NCI-H1436 treated with DMSO at 0.1 percent for 48 hours (cell line): Measurements from ENCODE around the gene NBAS.

Experiments
- DNase-seq: peaks from one replicate; lab custom pipeline; 2025; lab: John Stamatoyannopoulos, UW

The NBAS gene

DNA sequence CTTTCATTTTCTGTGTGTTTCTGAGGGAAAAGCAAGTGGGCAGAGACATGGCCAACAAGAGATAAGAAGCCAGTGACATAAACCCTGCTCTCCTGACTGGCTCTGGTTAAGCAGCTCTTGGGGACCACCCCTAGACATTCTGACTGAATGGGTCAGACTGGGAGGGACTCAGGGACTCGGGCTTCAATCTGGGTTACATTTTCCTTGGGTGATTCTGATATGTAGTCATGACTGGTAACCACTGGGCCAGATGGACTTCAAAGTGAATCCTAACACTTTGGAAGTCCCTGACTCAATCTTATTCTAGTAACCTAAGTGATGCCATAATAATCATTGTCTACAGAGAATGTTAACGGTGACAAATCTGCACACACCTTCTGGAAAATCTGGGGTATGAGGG, 397.8 kb downstream of the NBAS start:
- DNase-seq = no peak

DNA sequence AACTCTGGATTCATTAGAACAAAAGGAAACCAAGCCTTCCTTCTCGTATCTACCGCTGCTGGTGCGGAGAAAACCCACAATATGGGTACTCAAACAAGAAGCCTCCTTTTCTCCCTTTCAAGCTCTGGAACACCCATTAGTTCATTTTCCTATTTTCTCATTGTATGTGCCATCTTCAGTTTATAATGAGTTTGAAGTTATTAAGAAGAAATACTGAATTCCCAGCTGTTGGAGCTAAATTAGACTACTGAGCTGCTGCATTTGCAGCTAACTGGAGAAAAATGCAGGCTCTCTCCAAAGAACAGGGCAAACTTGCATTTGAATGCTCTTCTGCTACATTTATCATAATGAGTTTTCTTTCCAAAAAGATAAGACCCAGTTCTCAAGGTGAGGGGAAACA, 398.5 kb downstream of the NBAS start:
- DNase-seq = no peak

- DNase-seq = no peak
Observed at GRCh38 chr2:15160201-15160991, 400.7 kb downstream of the NBAS start.

- DNase-seq = no peak
Observed at GRCh38 chr2:15159751-15160177, 401.4 kb downstream of the NBAS start.

GRCh38 chr2:15159206-15159605, 401.9 kb downstream of the NBAS start:
- DNase-seq = no peak

DNA sequence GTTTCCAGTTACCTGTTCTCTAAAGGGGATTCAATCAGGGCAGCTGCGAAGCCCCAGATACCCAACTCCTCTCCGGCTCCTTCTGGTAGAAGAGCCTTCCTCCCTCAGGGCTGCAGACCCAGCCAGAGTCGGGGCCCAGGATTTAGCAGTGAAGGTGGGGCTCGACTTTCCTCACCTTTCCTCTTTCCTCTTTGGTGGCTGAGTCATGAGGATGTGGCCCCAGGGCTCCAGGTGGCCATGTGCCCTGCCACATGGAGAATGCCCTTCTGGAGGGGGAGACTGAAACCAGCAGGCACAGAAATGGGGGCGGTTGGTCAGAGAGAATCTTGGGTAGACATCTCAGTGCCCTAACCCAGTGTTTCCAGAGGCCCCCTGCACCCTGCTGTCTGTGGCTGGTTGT, 402.6 kb downstream of the NBAS start:
- DNase-seq = no peak

DNA sequence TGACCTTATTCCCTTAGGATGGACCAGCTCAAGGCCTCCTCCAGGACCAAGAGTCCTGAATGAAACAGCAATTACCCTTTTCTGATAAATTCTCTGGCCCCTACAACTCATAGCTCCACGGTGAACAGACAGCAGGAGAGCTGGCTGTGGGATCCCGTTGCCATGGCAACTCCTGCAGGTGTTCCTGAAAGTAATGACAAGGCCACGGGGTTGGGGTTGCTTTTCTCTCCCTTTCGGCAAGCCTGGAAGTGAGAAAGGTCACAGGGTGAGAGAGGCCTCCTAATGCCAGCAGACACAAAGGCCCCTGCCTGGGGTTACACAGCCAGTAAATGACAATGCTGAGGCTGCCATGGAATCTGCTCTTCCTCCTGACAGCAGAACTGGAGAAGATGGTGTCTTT, 403.0 kb downstream of the NBAS start:
- DNase-seq = no peak

- no peak for DNase-seq
Observed at GRCh38 chr2:15155959-15156574, 405.1 kb downstream of the NBAS start.

DNA sequence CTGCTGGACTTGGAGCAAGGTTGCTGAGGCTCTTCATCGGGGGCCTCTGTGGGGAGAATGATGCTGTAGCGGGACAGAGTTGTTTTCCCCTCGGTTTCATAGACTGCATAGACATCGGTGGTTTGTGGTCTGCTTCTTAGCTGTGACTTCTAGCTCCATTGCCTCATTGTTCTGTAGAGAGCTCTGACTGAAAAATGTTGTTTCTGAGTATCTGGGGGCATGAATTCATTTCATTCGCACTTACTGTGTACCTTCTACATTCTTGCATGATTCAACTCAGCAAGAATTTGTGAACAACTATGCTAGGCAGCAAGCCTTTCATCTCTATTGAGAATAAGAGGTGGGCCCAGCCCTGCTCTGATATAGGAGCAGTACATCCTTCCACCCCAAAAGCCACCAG, 406.8 kb downstream of the NBAS start:
- DNase-seq = no peak

GRCh38 chr2:15152382-15152781, 408.8 kb downstream of the NBAS start:
- DNase-seq = no peak

DNA sequence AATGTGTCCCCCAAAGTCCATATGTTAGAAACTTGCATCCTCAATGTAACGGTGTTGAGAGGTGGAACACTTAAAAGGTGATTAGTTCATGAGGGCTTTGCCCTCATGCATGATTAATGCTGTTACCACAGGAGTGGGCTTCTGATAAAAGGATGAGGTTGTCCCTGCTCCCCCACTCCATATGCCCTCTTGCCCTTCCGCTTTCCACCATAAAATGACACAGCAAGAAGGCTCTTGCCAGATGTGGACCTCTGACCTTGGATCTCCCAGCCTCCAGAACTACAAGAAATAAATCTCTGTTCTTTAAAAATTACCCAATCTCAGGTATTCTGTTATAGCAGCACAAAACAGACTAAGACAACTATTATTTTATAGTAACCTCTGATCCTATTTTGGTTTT, 412.1 kb downstream of the NBAS start:
- no peak for DNase-seq

DNA sequence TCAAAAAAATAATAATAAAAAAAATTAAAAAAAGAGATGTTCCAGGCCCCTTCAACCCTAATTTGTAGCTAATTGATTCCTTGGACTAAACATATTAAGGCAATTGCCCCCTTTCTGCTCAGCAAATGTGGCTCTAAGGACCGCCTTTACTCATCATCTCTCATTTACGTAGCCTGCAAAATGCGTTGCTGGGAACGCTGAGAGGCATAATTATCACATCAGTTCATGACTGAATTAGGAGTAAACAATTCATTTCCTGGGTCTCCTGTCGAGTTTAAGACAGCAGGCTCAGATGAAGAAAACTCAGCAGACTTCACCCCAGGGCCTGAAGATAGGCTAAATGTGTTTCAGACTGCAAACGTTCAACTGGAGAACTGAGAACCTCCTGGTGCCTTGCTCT, 413.5 kb downstream of the NBAS start:
- DNase-seq = no peak

- no peak for DNase-seq
Observed at GRCh38 chr2:15146960-15147359, 414.2 kb downstream of the NBAS start.

DNA sequence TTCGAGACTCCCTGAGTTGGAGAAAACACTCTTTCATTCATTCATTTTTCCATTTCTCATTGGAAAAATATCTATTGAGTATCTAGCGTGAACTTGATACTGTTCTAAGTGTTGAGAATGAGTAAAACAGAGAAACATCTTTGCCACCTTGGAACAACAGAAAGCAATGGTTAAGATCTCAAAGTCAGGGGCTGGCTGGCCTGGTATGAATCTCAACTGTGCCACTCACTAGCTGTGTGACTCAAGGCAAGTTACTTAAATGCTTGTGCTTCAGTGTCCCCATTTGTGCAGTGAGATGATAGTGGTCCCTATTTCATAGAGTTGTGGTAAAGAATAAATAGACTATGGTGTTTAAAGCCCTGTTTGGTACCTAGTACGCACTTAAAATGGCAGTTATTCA, 415.2 kb downstream of the NBAS start:
- no peak for DNase-seq

- no peak for DNase-seq
Observed at GRCh38 chr2:15145046-15145817, 415.9 kb downstream of the NBAS start.

- DNase-seq = no peak
Observed at GRCh38 chr2:15142069-15142689, 419.0 kb downstream of the NBAS start.

DNA sequence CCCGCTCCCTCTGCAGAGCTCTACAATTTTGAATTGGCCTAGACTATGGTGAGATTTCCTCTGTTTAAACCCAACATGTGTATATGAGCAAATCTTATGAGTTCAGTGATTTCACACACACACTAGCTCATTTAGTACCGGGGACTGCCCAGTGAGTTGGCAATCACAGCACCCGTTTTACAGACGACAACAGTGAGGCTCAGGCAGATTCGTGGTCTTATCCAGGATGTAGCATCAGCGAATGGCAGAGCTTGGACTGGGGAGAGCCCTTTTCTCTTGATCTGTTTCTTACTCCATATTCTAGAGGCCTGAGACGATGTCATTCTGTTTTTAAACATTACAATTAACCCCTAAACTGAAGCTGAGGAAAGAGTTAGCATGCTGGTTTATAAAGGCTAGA, 419.9 kb downstream of the NBAS start:
- DNase-seq = no peak

GRCh38 chr2:15136639-15137038, 424.5 kb downstream of the NBAS start:
- no peak for DNase-seq

DNA sequence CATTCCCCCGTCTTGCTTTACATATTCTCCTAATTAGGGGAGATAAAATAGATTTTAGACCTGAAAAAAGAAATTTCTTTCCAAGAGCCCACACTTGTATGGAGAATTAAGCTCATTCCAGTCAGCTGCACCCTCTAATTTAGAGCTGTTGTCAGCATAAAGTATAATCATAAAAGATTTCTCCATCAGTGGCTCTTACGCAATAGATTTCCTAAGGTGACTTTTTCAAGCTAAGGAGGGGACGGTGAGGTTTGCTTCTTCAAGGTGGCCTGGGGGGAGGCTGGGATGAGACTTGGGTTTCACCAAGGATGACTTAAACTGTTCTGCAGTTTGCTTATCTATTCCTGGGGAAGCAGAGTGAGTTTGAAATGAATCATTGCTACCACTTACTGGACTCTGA, 426.2 kb downstream of the NBAS start:
- DNase-seq = no peak

DNA sequence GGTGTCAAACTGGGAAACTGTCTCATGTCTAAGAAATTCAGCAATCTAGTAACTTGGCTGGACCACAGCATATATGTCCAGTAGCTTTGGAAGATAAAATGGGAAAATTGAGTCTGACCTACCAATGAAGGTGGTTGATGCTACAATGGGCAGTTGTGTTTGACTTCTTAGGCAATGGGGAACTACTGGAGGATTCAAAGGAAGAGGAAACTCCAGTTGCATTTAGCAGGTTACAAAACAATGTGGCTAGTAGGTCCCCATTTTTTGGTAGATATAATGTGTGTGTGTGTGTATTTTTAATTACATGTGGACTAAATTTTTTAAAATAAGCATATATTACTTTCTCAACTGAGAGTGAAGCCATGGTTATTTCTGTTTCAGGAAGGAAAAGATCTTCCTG, 427.7 kb downstream of the NBAS start:
- no peak for DNase-seq

- DNase-seq = no peak
Observed at GRCh38 chr2:15128846-15129245, 432.3 kb downstream of the NBAS start.

- DNase-seq = no peak
Observed at GRCh38 chr2:15127876-15128275, 433.3 kb downstream of the NBAS start.

DNA sequence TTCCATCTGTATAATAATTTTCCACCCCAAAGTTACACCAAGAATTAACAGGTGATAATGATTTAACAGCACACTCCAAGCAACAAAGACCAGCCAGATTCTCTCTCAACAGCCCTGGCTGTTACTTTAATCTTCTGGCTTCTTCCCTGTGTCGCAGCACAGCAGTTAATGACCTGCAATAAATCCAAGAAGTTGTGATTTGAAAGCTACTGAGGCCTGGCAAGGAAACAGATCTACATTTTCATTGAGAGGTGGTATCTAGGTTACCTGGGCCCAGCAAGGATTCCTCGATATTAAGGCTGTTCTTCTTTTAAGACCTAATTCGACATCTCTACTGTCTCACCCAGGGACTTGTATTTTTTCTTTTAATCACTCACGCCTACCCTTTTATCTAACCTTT, 433.8 kb downstream of the NBAS start:
- DNase-seq = no peak
